NK-92 treated with Interleukin-12 subunit alpha and Interleukin-12 subunit beta, amount 100 ng/mL, for 24 hours (cell line): ENCODE results near the gene MCTP2.

Experiments
- DNase-seq: peaks from one replicate; lab custom pipeline; 2025; lab: John Stamatoyannopoulos, UW

Gene MCTP2

DNA sequence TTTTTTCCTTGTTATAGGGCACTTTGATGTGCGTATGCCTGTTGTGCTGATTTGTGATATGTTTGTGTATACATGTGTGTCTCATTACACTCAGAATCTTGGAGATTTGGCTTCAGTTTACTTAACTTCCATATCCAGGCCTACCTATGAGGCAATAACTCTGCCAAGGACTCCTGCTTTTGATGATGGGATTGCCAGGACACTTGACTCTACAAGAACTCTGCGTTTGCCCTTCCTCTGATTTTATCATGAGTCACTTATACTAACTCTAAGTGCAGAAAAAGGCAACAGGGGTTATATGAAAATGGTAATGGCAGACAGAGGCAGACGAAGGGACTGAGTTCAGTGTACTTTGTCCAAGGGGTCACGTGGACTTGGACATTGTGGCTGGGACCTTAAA is 33.6 kb downstream of the MCTP2 start:
- no peak for DNase-seq

DNA sequence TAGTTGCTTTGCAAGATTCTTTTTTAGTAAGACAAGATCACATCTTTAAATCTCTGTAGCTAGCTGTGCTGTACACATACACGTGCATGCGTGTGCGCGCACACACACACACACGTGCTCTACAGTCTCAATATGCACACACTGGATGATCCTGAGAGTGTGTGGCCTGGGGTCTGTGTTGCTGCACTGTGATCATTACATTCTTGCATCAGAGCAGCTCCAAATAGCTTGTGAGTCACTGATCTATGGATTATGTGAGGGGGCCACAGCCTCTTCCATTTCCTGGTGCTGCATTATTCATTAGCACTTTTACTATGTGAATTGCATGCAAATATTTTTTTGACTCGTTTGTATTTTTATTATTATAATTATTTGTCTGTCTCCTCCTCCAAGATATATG is 34.6 kb downstream of the MCTP2 start:
- peak; percentile 67 for DNase-seq

DNA sequence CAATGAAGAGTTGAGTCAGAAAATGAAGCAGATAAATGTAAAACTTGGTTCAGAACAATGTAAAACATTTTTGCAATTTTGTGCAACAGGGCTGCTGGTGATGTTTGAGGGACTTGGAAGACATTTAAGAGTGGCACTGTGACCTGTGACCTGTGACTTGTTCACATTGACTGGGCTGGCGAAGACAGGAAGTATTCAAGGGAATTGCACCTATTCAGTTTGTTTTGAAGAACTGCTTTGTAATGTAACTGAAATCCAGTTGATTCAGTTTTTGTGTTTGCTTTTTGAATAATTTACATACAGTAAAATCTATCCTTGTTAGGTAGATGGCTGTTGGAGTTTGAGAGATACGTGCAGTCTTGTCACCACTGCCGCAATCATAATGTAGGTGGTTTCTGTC is 35.4 kb downstream of the MCTP2 start:
- peak; percentile 32 for DNase-seq

DNA sequence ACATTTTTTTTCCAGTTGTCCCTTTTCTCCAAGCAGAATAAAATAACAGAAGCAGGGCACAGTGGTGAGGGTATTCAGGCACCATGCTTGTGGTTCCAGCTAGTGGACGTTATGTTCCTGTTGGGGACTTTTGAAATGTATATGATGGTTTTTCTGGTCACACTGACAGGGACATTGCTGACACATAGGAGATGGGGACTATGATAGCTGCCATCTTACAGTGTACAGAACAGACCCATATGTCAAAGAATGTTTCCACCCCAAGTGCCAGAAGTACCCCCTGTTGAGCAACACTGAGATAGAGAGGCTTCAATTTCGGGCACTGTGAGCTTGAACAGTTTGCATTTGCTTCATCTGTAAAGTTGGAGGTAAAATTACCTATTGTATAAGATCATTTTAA is 38.6 kb downstream of the MCTP2 start:
- no peak for DNase-seq

DNA sequence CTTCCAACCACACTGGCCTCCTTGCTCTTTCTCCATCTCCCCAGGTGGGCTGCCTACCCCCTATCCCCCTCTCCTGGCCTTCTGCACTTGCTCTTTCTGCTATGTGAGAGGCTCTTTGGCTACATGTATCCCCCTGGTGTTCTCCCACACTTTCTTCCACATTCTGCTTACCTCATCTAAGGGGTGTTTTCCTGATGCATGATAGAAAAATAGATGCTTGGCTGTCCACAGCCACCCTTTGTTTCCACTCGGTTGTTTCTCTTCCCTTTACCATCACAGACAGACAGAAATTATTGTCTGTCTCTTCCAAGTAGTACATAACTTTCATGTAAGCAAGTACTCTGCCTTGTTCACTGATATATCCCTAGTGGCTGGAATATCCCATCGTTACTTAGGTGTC is 39.2 kb downstream of the MCTP2 start:
- DNase-seq = no peak

DNA sequence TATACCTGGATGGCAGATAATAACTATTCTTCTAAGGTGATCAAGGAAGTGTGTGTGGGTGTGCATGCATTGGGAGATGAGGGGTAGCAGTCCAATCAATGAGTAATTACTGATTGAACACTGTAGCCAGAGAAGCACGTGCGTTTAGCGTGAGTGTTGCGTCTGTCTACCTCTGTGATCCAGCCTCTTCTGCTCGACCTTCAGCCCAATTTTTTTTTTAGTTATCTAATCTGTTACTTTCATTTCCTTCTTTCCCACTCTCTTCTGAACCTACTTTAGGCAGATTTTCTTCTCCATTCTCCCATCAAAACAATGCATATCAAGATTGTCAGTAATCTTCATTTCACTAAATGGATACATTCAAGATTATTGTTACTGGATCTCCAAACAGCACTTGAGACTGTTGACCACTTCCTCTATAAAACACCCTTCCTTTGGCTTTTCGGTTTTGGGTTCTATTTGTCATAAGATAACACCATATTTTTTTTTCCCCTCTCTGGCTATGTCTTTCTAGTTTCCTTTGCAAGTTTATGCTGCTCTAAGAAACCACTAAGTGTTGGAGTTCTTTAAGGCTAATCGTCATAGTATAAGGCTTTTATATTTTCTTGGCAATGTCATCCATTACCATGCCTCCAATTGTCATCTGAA is 41.0 kb downstream of the MCTP2 start:
- DNase-seq = peak; percentile 37

DNA sequence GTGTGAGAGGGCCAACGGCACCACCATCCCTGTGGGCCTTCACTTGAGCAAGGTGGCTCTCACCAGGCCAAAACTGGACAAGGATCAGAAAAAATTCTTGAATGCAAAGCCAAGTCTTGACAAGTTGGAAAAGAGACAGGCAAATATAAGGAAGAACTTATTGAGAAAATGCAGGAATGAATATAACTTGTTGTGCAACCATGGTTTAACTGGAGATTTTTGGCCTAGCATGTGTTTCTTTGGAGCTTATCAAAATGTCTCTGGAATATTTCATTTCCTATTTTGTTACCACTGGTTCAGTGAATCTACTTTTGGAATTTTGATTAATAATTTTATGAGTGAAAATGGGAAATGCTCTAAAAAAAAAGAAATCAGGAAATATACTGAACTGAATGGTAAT is 42.5 kb downstream of the MCTP2 start:
- DNase-seq = no peak

DNA sequence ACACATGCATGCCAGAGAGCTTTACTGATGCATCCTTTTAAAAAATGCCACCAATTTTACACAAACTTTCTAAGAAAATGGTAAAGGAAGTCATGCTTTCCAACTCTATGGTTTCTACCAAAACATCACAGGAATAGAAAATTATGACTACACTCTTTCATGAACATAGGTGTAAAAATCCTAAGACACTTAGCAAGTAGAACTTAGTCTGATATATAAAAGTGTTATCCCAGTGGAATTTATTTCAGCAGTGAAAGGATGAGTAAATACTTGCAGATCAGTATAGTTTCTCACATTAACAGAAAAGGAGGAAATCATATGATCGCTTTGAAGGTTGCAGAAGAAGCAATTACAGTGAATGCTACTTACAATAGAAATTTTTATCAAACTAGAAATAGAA is 43.4 kb downstream of the MCTP2 start:
- DNase-seq = no peak

DNA sequence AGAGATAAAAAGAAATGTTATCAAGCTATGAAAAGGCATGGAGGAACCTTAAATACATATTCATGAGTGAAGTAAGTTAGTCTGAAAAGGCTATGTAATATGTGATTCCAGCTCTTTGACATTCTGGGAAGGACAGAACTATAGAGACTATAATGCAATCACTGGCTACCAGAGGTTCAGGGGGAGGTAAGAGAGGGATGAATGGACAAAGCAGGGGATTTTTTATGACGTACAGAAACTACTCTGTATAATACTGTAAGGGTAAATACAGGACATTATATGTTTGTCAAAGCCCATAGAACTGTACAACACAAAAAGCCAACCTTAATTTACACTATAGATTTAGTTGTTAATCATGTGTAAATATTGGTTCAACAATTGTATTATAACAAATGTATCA is 46.1 kb downstream of the MCTP2 start:
- no peak for DNase-seq

DNA sequence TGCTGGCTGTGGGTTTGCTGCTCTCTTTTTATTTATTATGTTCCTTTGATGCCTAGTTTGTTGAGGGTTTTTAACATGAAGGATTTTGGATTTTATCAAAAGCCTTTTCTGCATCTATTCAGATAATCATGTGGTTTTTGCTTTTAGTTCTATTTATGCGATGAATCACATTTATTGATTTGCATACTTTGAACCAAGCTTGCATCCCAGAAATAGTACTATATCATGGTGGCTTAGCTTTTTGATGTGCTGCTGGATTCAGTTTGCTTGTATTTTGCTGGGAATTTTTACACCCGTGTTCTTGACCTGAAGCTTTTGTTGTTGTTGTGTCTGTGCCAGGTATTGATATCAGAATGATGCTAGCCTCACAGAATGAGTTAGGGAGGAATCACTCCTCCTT is 48.4 kb downstream of the MCTP2 start:
- no peak for DNase-seq

DNA sequence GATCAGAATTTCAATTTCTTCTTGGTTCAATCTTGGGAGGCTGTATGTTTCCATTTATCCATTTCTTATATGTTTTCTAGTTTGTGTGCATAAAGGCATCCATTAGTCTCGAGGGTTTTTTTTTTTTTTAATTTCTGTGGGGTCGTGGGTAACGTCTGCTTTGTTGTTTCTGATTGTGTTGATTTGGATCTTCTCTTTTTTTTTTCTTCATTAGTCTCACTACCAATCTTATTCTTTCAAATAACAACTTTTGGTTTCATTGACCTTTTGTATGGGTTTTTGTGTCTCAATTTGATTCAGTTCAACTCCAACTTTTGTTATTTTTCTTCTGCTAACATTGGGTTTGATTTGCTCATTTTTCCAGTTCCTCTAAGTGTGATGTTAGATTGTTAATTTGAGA is 48.9 kb downstream of the MCTP2 start:
- DNase-seq = no peak

DNA sequence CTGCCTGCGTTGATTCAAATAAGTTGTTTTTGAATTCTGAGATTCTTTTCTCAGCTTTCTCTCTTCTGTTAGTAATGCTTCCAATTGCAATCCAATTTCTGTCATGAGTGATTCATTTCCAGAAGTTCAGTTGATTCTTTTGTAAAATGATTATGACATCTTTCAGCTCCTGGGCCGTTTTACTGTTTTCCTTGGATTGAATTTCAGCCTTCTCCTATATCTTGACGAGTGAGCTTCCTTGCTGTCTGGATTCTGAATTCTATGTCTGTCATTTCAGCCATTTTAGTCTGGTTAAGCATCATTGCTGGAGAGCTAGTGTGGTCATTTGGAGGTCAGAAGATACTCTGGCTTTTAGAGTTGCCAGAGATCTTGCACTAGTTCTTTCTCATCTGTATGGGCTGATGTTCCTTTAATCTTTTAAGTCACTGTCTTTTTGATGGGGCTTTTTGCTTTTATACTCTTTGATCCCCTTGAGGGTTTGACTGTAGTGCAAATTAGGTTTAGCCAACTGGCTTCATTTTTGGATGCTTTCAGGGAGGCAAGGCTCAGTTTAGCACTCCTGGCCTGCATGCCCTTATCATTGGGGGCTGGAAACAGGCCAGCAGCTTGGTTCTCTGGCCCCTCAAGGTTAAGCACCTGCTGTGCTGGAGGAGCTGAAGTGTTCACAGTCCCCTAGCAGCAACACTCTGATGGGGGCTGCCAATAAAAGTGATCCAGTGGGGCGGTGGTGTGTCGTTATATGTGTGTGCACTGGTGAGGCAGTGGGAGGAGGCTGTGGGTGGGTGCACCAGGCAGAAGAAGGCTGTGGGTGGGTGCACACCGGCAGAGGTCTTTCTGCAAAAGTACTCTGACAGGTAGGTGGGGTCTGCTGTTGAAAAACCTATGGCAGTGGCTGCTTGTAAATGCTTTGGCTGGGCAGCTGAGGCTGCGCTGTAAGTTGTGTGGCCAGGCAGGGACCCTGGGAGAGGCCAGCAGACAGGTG is 51.2 kb downstream of the MCTP2 start:
- DNase-seq = no peak

DNA sequence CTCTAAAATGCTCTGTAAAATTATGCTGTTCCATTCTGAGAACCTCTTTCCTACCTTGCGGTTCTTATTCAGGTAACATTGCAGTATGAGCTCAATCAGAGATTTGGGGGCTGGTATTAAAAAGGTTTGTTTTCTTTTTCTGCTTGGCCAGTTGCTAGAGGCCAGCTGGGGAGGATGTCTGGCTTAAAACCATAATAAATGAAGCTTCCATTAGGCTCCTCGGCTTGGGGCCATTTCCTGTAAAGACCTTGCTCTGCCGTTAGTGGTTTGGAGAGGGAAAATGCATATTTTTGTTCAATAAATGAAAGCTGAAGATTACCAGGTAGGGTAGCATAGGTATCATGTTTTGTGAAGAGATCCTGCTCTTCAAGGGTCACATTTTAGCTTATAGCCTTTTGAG is 55.2 kb downstream of the MCTP2 start:
- no peak for DNase-seq

DNA sequence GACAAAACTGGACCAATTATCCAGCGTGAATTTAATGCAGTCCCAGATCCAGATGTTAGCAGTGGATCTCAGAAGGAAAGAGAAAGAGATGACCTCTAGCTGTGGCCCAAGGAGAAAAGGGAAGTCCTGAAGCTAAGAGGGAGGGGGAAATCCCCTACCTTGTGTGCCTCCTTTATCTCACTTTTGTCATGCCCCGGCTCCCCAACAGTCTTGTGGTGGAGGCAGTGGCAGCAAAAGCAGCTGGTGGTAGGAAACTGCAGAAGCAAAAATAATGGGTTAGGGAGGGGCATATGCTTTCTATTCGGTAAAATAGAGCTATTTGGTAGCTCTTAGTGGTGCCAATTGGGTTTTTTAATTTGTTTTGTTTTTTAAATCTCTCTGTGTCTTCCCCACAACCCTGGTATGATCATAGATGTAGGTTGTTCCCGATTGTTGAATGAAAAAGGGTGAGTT is 56.5 kb downstream of the MCTP2 start:
- DNase-seq = peak; percentile 82

DNA sequence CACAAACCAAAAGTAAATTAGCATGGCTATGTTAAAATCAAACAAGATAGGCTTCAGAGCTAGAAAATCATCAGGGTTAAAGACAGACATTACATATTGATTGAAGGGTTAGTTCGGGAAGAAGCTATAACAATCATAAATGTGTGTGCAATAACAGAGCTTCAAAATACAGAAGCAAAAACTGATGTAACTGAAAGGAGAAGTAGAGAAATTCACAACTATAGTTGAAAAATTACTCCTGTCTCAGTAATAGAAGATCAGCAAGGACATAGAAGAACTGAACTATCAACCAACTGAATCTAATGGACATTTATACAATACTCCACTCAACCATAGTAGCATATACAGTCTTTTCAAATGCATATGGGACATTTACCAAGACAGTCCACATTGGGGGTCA is 59.4 kb downstream of the MCTP2 start:
- DNase-seq = no peak

DNA sequence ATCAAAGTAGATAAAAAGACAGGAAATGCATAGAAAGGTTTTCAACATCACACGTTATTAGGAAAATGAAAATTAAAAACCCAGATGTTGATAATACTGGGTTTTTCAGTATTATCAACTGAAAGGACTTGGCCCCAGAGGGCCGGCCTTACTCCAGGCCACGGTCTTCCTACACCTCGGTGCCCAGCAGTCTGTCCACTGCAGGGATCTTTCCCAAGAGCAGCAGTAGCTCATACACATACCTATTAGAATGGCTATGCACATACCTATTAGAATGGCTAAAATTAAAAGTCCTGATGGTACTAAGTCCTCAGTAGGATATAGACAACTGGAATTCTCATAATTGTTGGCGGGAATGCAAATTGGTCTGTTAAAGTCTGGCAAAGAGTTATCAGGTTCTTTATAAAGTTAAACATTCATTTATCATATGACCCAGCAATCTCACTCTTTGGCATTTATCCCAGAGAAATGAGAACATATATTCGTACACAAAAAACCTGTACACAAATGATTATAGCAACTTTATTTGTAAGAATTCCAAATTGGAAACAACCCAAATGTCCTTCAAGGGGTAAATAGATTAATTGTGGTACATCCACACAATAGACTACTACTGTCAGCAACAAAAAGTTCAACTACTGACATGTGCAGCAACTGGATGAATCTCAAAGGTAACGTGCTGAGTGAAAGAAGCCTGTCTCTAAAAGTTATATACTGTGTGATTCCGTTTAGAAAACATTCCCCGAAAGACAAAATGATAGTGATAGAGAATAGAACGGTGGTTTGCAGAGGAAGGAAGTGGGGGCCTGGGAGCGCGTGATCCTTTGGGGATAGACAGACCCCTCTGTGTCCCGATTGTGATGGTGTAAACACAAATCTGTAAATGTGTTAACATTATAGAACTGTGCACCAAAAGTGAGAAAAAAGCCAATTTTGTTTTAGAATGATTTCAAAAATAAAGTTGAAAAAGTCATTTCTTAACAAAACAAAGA is 62.3 kb downstream of the MCTP2 start:
- no peak for DNase-seq

DNA sequence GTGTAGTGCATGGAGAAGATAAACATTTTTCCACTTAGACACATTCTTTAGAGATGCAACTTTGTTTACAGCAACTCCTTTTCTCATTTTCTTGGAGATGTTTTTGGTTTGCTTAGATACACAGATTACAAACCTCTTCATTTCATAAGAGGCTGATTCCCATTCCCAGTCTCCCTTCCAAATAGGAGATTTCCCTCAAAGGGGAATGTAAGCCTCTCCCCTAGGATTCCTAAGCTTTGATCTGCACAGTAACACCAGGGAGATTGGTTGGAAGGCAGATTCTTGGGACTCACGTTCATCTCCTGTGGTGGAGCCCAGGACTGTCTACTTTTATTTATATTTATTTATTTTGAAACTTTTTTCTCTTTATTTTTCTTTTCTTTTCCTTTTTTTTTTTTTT is 63.2 kb downstream of the MCTP2 start:
- DNase-seq = no peak

DNA sequence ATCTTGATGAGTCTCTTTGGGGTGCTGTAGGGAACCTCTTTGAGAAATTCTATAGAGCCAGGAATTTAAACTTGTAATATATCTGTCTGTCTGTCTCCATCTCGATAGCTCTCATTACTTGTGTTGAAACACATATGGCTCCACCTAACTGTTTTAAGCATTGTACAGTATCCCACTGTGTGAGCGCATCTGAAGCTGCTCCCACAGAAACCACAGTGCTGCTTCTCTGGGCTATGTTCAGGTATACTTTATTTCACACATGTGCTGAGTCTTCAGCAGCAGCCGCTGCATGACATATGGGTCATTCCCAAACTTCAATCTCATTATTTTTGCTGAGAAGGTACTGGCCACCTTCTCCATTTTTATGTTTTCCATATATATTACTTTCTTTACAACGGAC is 63.9 kb downstream of the MCTP2 start:
- DNase-seq = no peak

DNA sequence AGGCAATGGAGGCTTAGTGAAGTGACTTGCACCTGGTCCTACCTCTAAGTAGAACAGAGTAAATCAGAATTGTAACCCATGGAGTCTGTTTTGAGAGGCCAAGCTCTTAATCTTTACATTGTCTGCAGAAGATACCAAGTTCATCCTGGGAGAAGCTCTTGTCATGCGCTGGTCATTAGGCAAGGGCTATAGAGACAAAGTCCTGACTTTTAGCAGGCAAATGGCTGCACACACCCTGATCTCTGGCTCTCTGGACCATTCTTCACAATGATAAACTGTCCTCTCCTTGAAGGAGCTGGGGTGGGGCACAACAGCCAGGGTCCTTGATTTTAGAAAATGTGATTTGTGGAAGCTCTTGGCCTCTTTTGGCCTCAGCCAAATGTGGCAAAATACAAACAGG is 65.4 kb downstream of the MCTP2 start:
- no peak for DNase-seq

DNA sequence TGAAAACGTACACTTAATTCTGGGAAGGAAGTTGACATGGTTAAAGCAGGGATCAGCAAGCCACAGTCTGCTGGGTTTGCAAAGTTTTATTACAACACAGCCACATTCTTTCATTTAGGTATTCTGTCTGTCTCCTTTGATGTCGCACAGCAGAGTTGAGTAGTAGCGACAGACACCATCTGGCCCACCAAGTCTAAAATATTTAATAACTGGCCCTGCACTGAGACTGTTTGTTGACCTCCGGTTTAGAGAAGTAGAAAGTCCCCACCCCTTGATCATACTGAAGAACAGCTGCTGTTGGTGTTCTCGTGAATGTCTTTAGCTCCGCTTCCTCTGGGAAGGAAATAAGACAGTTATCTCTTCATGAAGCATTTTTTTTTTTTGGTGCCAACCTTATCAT is 66.2 kb downstream of the MCTP2 start:
- DNase-seq = no peak

DNA sequence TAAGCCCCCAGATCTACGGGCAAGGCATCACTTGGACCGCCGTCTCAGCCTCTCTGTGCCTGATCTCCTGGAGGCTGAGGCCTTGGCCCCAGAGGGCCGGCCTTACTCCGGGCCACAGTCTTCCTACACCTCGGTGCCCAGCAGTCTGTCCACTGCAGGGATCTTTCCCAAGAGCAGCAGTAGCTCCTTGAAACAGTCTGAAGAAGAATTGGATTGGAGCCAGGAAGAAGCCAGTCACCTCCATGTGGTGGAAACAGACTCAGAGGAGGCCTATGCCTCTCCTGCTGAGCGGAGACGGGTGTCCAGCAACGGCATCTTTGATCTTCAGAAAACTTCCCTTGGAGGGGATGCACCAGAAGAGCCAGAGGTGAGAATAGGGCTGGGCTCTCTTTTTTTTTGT is 67.0 kb downstream of the MCTP2 start:
- no peak for DNase-seq

DNA sequence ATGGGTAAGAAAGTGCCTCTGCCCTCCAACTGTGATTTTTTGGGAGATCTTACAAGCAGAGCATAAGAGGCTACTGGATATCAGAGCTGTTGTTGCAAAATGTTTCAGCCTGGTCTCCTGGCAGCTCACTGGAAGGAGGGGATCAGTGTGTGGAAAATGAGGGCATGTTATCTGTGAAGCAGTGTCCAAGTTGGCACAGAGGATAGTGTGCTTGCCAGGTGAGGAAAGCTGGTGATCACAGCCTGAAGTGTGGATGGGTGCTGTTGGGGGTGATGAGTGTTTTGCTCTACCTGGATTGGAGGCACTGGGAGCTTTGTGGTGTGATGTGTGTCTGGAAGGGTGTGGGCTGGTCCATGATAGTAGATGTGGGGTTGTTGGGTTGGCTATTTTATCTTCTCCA is 69.3 kb downstream of the MCTP2 start:
- DNase-seq = no peak
